Astrocyte of the spinal cord (primary cell): Measurements from ENCODE around the gene SARDH.
A peak's percentile ranks its signal among the peaks of the same experiment; 100 is the strongest.

Experiments
- DNase-seq: peaks from one replicate; pipeline ENCODE4 v3.0.0; 2011; ENCODE audit warnings: low read depth, low spot score
- H3K4me3 ChIP-seq: 2 replicates; pipeline ENCODE4 v1.5.1; 2011; ENCODE audit warnings: low read depth, mild to moderate bottlenecking, low read length, moderate library complexity
- CTCF ChIP-seq: IDR thresholded peaks from 2 replicates; pipeline ENCODE4 v1.5.1; 2012; ENCODE audit warnings: low read depth, mild to moderate bottlenecking, low read length, inconsistent platforms
- in situ Hi-C: cut with HindIII; loops from 2 replicates; pipeline ENCODE4 v1.10.0; 2017; ENCODE audit warnings: low sequenced_read_pairs

Gene SARDH

GRCh38 chr9:133707065-133707762, 30.9 kb downstream of the SARDH start:
- in situ Hi-C loops, result no loop called here
- H3K4me3 ChIP-seq, result no peak overlapping the region
- no peak for DNase-seq
- no peak for TF ChIP-seq CTCF

GRCh38 chr9:133706307-133707050, 31.7 kb downstream of the SARDH start:
- in situ Hi-C loops, result no loop called here
- no peak overlapping the region for H3K4me3 ChIP-seq
- DNase-seq, result no peak
- no peak for TF ChIP-seq CTCF

GRCh38 chr9:133705576-133705975, 32.6 kb downstream of the SARDH start:
- H3K4me3 ChIP-seq, result no peak overlapping the region
- no peak for TF ChIP-seq CTCF
- DNase-seq, result no peak
- in situ Hi-C loops, result no loop called here

- in situ Hi-C loops, result no loop called here
These were observed 33.4 kb downstream of the SARDH start for GRCh38 chr9:133704711-133705181.

GRCh38 chr9:133703591-133704399, 34.4 kb downstream of the SARDH start:
- TF ChIP-seq CTCF, result no peak
- no peak overlapping the region for H3K4me3 ChIP-seq
- in situ Hi-C loops, result no loop called here
- DNase-seq, result no peak

More at GRCh38 chr9:133704711-133705181, 33.4 kb downstream of the SARDH start:
- no peak for DNase-seq
- H3K4me3 ChIP-seq, result no peak overlapping the region
- TF ChIP-seq CTCF, result no peak

GRCh38 chr9:133702798-133703590, 35.2 kb downstream of the SARDH start:
- peak overlapping the region; percentile 12 for H3K4me3 ChIP-seq
- in situ Hi-C loops, result no loop called here
- no peak for TF ChIP-seq CTCF
- DNase-seq, result no peak
